Measurements from ENCODE around the gene RREB1.

The RREB1 gene

GRCh38 chr6:7238526-7238899, 130.8 kb downstream of the RREB1 start:
- H3K4me3 ChIP-seq (ENCODE audit: control insufficient read depth, low read depth, low read length): no peak overlapping the region
- DNase-seq (ENCODE audit: low read depth): no peak
- TF ChIP-seq CTCF (IDR thresholded peaks at IDR 0.05; ENCODE audit: control insufficient read depth, insufficient read depth, low read depth, low read length, missing control alignments): no peak

DNA sequence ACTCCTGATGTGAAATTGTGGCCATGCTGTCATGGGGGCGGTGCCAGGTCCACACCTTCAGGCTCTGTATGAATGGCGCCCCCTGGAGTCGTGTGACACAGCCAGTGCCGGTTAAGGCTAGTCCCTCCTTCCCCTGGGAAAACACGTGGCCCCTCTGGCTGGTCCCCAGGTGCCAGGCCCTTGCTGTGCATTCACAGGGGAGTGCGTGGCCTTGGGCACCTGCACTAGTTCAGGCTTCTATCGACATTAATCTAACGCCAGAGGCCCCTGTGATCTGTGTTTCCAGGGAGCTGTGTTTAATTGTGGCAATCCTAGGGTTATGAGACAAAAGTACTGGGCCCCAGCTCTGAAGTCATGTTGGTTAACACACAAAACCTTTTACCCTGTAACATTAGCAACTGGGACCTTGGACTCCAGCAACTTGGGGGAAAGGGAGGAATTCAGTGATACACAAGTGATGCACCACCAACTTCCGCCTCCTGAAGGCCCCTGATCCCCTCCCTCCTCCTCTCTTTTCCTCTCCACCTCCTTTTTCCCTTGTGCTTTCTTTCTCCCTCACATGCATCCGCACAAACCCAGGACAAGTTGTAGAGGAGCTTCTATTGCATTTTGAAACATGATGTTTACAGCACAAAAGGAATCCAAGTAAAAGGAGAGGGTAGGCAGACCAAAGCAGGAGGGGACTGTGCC, 131.3 kb downstream of the RREB1 start:
- no peak for DNase-seq (ENCODE audit: low read depth)
- peak; percentile 66 for TF ChIP-seq CTCF (IDR thresholded peaks at IDR 0.05; ENCODE audit: control insufficient read depth, insufficient read depth, low read depth, low read length, missing control alignments)
- H3K4me3 ChIP-seq (ENCODE audit: control insufficient read depth, low read depth, low read length): no peak overlapping the region

- DNase-seq (ENCODE audit: low read depth): no peak
- no peak overlapping the region for H3K4me3 ChIP-seq (ENCODE audit: control insufficient read depth, low read depth, low read length)
- TF ChIP-seq CTCF (IDR thresholded peaks at IDR 0.05; ENCODE audit: control insufficient read depth, insufficient read depth, low read depth, low read length, missing control alignments): no peak
Observed at GRCh38 chr6:7239590-7239948, 131.8 kb downstream of the RREB1 start.

GRCh38 chr6:7240351-7240750, 132.6 kb downstream of the RREB1 start:
- no peak overlapping the region for H3K4me3 ChIP-seq (ENCODE audit: control insufficient read depth, low read depth, low read length)
- no peak for DNase-seq (ENCODE audit: low read depth)
- no peak for TF ChIP-seq CTCF (IDR thresholded peaks at IDR 0.05; ENCODE audit: control insufficient read depth, insufficient read depth, low read depth, low read length, missing control alignments)

- no peak for DNase-seq (ENCODE audit: low read depth)
- no peak overlapping the region for H3K4me3 ChIP-seq (ENCODE audit: control insufficient read depth, low read depth, low read length)
- no peak for TF ChIP-seq CTCF (IDR thresholded peaks at IDR 0.05; ENCODE audit: control insufficient read depth, insufficient read depth, low read depth, low read length, missing control alignments)
Observed at GRCh38 chr6:7241160-7241559, 133.4 kb downstream of the RREB1 start.

DNA sequence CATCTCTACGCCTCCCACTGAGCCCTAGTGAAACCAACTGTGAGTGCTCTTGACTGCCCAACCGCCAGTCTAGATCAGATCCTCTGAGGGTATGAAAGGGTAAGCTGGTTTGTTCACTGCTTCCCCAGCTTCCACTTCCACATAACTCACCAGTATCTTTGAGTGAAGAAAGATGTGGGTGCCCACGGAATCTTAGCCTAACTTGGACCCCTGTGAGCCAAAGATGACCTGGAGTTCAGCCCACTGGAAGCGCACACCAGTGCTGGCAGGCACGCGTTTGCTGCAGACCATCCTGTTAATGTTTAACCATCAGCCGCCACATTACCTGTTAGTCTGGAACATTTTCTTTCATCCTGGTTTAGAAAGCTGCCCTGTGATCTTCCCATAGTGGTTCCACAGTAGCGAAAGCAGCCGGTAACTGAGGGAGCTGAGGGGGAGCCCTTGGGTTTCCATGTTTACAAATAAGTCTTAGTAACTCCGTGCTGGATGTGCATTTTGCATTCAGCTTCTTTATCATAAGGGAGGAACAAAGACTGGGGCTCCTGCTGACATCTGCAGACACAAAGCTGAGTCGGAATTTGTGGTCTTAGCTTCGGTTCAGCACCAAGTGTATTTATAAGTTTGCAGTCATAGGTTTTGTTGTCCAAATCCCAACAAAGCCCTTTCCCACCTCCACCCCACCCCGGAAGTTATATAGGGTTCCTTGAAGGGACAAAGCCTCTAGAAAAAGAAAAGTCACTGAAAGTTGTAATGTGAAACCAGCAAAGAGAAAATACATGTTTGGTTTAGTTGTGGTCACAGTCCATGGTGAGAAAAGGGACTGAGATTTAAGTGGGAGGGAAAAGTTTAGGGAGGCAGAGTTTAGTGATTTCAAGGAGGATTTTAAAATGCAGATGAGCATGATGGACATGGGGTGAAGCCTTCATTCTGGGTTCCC, 134.2 kb downstream of the RREB1 start:
- TF ChIP-seq CTCF (IDR thresholded peaks at IDR 0.05; ENCODE audit: control insufficient read depth, insufficient read depth, low read depth, low read length, missing control alignments): no peak
- H3K4me3 ChIP-seq (ENCODE audit: control insufficient read depth, low read depth, low read length): no peak overlapping the region
- no peak for DNase-seq (ENCODE audit: low read depth)

Measured in AG09309 (cell line).